NOMO-1 treated with dmso at 0.1 percent for 144 hours (cell line): ENCODE measurements around the gene GSTM4.

ENCODE experiments used
- DNase-seq: peaks from one replicate; lab custom pipeline; 2025; ENCODE audit not compliant: unreplicated experiment; lab: John Stamatoyannopoulos, UW

The GSTM4 gene

DNA sequence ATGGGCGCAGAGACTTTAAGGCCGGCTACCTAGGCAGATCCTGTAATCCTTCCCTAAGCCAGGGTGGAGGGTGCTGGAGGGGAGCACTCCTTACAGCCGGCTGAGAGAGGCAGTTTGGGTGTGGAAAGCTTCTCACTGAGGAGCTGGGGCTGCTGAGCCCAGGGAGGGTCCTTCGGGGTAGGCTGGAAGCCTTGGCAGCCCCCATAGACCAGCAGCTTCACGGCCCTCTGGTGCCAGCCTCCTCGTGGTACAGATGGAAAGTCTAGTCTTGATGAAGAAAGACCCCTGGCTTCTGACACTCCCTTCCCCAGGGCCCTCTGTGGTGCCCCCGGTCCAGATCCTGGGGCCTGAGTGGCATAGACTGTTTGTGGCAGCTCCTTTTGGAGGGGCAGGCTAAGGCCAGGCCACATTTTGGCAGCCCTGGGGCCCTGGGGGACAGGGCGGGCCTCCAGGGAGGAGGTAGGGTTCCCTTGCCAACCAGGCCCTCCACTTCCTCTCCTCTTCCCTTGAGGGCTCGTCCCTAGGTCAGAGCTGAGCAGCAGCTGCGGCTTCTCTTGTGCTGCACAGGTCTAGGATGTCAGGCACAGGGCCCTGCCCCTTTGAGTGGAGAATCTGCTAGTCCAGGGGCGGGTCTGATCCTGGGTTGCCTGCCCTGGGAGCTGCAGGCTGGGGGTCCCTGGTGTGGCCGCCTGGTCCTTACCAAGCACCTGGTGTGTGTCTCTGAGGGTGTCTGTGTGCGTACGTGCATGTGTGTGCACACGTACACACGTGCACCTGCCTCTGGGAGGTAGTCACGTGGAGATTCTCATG lies 31.5 kb upstream of the GSTM4 start:
- DNase-seq = no peak

DNA sequence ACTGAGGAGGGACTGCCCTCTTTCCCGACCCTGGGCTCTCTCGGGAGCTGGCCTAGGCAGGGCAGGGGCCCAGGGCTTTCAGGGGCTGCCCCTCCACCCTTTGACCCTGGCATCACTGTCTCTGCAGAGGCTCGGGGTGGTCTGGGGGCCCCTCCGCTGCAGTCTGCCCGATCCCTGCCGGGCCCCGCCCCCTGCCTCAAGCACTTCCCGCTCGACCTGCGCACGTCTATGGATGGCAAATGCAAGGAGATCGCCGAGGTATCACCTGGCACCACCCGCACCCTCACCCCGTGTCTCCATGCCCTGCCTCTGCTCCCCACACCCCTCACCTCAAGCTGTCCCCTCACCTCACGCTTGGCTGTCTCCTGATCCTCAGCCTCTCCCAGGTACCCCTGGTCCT lies 30.7 kb upstream of the GSTM4 start:
- no peak for DNase-seq

DNA sequence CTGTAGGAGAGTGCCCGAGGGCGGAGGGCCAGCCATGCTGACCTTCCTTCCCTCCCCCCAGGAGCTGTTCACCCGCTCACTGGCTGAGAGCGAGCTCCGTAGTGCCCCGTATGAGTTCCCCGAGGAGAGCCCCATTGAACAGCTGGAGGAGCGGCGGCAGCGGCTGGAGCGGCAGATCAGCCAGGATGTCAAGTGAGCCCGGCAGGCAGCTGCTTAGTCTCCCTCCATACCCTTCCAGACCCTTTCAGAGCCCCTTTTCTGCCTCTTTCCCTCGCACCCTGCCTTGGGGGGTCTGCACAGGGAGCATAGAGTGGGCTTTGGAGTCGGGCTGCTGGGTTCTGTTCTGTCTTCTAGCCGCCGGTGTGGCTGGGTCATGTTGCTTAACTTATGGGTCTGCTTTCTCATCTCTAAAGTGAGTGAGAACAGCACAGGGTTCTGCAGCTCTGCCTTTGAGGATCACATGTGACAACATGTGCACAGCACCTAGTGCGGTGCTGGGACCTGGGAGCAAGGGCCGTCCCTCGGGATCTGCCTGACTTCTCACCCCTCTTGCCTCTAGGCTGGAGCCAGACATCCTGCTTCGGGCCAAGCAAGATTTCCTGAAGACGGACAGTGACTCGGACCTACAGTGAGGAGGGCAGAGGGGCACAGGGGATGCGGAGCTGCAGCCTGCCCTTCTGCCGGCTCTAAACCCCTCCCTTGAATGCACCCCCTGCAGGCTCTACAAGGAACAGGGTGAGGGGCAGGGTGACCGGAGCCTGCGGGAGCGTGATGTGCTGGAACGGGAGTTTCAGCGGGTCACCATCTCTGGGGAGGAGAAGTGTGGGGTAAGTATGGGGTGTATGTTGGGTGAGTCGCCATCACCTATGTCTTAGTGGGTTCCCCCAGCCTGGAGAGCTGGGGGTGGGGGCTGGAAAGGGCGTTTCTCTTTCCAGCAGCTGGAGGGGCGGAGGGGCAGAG lies 30.0 kb upstream of the GSTM4 start:
- no peak for DNase-seq

DNA sequence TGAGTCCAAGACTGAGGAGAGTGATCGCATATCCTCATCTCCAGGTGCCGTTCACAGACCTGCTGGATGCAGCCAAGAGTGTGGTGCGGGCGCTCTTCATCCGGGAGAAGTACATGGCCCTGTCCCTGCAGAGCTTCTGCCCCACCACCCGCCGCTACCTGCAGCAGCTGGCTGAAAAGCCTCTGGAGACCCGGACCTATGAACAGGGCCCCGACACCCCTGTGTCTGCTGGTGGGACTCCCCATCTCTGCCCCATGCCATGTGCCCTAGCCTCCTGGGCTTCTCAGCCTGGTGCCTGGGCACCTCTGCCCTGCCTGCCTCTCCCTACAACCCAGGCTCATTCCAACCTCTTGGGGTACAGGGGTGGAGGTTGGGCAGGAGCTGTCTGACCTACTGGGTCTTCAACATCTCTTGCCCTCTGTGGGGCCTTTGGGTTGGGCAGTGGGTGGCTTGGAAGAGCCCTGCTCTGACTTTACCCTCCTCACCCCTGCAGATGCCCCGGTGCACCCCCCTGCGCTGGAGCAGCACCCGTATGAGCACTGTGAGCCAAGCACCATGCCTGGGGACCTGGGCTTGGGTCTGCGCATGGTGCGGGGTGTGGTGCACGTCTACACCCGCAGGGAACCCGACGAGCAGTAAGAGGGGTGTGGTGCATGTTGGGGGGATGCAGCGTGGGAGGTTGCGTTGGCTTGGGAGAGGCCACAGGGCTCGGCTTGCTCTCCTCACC lies 29.1 kb upstream of the GSTM4 start:
- DNase-seq = no peak

DNA sequence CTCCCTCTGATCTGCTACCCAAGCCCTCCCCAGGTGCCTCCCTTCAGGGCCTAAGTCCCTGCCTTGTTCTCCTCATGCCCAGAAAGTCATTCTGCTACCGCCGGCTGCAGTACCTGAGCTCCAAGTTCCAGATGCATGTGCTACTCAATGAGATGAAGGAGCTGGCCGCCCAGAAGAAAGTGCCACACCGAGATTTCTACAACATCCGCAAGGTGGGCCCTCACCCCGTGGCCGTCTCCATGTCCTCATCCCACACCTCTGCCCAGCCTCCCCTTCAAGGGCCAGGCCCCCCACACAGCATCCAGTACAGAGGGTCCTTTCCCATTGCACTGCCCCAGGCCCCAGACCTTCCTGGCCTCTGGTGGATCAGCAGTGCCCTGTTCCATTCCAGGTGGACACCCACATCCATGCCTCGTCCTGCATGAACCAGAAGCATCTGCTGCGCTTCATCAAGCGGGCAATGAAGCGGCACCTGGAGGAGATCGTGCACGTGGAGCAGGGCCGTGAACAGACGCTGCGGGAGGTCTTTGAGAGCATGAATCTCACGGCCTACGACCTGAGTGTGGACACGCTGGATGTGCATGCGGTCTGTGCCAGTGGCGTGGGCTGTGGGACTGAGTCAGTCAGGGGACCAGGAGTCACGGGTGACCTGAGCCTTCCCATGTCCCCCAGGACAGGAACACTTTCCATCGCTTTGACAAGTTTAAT lies 28.1 kb upstream of the GSTM4 start:
- DNase-seq = no peak

DNA sequence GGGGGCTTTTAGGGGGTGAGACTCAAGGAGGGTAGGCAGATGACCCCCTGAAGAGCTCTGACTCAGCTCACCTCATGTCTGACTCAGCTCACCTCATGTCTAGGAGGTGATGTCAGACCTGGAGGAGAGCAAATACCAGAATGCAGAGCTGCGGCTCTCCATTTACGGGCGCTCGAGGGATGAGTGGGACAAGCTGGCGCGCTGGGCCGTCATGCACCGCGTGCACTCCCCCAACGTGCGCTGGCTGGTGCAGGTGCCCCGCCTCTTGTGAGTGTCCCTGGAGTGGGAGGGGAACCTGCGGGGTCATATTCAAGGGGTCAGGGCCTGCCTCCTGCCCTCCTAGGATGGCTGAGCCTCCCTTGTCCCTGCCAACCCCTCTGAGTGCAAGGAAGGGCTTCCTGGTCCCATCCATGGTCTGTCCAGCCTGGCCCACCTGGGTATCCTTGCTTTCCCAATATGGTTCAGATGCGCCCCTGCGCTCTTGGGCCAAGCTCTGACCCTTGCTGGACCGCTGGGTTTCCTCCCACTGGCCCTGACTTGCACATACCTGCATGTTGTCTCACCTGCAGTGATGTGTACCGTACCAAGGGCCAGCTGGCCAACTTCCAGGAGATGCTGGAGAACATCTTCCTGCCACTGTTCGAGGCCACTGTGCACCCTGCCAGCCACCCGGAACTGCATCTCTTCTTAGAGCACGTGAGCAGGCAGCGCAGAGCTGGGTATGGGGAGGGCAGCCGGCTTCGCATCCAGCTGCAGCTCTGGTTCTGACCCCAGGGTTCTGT lies 27.2 kb upstream of the GSTM4 start:
- no peak for DNase-seq

DNA sequence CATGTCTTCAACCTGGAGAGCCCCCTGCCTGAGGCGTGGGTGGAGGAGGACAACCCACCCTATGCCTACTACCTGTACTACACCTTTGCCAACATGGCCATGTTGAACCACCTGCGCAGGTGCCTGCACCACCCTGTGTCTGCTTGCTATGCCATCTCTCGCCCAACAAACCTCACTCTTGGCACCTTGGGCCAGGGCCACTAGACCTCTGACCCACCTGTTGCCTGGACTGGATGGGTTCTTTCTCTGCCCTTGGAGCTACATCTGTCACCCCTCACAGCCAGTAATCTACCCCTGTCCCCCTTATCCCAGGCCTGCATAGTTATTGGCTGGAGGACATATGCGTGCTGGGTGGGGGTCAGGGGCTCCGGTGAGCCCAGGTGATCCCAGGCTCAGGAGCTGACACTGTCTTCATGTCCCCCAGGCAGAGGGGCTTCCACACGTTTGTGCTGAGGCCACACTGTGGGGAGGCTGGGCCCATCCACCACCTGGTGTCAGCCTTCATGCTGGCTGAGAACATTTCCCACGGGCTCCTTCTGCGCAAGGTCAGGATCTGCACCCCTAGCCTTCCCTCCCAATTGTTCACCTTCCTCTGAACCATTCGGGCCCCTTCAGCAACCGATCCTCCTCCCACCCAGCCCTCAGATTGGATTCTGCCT lies 26.4 kb upstream of the GSTM4 start:
- no peak for DNase-seq

DNA sequence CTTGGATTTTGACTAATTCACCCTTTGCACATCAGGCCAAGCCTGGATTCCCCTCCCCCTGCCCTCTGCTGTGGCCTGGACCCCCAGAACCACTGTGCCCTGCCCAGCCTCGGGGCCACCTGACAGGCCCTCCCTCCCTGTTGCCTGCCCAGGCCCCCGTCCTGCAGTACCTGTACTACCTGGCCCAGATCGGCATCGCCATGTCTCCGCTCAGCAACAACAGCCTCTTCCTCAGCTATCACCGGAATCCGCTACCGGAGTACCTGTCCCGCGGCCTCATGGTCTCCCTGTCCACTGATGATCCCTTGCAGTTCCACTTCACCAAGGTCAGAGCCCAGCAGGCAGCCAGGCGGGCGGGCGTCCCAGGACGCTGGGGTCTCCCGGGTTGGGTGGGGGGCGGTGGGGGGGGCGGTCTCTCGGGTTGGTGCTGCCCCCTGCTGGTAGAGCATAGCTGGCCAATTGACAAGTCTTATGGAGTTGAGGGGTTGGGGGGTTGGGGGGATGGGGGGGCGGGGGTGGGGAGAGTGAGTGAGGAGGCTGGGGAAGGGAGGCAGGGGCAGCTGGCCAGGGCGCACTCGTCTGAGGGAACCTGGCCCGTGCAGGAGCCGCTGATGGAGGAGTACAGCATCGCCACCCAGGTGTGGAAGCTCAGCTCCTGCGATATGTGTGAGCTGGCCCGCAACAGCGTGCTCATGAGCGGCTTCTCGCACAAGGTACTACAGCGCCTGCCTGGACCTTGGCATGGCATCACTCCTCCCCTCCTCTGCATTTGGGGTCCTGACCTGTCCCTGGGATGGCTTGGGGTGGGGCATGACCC lies 25.6 kb upstream of the GSTM4 start:
- DNase-seq = no peak

DNA sequence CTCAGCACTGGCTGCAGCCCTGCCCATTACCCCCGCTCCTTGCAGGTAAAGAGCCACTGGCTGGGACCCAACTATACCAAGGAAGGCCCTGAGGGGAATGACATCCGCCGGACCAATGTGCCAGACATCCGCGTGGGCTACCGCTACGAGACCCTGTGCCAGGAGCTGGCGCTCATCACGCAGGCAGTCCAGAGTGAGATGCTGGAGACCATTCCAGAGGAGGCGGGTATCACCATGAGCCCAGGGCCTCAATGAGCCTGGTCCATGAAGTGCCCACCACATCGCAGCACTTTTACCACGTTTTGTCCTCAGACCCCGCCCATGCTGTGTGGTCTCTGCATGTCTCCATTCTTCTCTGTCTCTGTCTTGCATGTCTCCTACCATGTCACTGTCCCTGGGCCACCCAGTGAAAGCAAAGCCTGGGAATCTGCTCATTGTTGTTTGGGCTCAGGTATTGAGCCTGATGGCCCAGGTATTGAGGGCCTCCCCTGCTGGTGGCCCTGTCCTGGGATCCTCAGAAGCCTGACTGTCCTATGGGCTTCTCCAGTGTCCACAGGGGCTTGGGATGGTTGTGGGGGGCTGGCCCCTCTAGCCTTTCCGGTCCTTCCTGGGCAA lies 24.9 kb upstream of the GSTM4 start:
- no peak for DNase-seq

DNA sequence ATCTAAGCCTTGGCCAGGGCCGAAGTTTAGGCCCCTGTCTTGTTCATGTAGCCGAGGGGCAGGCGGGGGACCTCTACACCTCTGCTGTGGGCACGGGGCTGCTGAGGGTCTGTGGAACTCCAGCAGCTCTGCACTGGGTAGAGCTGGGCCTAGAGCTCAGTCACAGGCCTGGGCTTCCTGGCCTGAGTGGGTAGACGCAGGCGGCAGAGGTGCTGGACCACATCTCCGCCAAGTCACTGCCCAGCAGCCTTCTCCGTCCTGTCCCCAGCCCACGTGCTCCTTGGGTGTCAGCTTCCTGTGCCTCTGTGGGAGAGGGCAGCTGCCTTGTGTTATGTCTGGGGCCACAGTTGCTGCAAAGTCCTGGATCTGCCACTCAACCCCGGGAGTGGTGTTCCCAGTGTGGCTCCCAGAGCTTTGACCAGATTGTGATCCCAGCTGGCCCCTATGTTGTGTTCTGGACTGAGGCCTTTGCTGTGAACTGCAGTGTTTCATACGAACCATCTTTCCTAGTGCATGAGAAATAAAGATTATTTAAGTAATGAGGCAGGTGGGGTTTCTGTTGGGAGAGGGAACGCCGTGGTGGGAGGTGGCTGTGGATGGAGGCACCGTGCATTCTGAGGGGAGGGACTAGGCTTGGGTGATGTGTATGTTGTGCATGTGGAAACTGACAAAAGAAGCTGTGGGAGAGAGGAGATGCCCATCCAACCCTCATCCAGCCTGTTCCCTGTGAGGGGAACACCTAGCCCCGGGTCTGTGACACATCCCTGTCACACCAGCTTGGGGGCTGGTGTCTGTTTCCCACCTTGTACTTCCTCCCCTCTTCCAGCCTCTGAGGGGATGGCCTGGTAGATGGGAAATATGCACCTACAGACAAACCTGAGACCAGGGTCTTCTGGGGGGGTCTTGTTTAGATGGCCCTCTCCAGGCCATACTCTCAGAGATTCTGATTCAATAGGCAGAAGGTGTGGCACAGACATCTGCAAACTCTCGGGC lies 24.1 kb upstream of the GSTM4 start:
- no peak for DNase-seq

DNA sequence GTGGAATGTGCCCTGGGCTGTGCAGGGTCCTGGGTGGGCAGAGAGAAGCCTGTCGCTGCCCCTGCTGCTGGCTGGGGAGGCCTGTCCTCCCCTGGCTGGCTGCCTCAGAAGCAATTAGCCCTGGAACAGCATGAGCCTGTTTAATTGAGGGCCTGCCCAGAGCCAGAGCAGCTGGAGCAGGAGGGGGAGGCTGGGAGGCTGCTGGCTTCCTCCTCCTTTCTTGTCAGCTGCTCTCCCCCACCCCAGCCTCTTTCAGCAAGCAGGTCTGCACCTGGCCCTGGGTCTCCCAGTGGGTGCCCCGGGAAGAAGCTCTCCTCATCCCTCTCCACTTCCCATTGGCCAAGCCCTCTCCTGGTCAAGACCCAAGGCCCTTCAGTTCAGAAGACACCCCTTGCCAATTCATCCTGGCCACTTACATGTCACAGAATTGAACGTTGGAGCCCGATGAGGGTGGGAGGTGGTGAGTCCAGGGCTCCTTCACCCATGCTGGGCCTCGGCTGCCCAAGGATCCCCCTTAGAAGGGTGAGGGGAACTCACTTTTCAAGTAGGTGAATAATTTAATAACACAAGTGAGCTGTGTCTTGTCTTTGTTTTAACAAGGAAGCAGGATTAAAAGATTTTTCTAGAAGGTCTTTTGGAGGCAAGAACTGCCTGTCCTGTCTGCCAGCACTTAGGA lies 23.1 kb upstream of the GSTM4 start:
- no peak for DNase-seq

DNA sequence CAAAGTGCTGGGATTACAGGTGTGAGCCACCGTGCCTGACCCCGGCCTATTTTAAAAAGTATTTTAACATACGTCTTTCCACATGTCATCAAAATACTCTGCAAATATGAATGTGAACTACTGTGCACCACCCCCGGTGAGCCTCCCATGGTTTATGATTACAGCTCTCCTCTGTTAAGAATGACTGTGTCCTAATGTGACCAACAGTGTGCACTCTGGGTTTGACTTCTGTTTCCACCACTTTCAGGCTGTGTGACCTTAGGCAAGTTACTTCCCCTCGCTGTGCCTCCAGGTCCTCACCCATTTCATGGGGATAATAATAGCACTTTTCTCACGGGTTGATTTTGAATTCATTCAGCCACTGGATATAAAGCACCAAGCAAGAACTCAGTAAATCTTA lies 21.6 kb upstream of the GSTM4 start:
- DNase-seq = no peak

DNA sequence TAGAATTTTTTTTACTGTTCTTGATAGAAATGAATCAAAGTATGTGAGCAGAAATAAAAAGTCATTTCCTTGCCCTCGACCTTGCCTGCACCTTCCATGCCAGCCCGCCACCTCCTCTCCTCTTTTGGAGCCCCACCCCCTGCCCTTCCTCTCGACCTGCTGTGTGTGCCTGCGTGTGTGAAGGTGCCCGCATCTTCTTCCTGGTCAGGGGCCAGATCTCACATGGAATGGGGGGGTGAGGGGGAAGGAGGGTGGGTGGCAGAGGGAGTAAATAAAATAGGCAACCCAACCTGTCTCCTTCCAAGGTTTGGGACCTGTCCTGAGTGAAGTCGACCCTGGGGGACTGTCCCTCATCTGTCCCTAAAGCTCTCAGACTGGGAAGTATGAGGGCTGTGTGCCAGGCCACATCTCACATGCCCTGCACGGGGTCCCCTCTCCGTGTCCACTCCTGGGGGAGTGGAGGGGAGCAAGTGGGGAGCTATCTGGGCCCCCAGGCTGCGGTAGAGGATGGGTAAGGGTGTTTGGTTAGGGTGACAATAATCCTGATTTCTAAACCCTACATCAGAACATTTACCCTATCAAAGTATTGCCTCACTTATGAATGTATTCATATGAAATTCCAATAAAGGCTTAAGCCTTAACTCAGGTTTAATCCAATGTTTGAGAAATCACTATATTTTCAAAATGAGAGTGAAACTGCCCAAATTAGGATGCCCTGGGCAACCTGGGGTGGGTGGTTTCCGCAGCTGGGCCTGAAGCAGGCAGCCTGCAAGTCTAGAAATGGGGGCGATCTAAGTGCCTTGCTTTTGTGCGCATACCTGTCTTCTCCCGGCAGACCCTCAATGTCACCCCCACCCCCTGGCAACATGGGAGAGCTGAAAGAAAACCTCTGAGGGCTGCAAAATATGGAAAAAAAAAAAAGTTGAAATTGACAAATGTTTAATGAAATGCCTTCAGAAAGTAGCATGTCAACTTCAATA lies 20.8 kb upstream of the GSTM4 start:
- DNase-seq = no peak

DNA sequence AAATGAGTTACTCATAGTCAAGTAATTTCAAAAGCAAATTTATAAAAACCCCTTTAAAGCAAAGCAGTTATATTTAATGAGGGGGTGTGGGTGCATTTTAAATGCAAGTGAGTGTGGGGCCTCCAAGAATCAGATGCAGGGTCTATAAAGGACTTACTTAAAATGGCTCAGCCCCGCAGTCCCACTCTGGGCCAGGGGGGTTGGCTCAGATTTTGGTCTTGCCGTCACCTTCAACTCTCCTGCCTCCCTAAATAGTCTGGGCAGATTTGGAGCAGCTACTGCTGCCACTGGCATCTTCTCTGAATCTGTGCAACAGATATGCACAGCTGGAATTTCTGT lies 20.1 kb upstream of the GSTM4 start:
- no peak for DNase-seq

DNA sequence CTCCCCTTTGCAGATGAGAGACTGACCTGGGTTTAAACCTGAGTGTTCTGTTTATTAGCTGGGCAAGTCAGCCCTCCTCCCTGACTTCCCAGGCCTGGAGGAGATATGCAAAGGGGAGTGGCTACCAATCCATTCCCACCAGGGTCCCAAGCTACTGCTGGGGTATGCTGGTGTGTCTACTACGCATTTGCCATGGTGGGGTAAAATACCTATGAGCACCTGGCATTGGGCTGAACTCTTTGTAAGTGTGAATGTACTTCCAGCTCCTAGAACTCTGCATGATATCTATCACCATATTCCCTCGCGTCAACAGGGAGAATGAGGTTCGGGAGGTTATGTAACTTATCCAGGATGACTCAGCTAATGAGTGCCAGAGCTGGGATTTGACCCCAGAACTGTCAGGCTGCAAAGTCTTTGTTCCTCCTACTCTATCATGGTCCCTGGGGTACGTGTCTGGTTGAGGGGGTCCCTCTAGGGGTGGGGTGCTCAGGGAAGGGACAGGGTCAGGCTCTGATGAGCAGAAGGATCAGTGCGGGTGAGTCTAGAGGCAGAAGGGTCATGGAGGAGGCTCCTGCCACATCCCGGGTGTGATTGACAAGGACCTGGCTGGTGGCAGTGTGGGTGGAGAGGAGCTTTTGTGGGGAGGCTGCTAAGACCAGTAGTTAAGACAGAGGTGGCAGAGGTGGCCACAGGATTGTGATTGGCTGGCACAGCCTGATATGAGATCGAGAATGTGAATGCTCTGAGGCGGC lies 19.5 kb upstream of the GSTM4 start:
- no peak for DNase-seq
